ENCODE measurements around the gene SYNRG.
"Not testable (repeated sequence)": the region's sequence is repeated elsewhere in the genome, so short reads cannot be mapped to it uniquely, and the experiment has no call there.

The SYNRG gene, protein sequence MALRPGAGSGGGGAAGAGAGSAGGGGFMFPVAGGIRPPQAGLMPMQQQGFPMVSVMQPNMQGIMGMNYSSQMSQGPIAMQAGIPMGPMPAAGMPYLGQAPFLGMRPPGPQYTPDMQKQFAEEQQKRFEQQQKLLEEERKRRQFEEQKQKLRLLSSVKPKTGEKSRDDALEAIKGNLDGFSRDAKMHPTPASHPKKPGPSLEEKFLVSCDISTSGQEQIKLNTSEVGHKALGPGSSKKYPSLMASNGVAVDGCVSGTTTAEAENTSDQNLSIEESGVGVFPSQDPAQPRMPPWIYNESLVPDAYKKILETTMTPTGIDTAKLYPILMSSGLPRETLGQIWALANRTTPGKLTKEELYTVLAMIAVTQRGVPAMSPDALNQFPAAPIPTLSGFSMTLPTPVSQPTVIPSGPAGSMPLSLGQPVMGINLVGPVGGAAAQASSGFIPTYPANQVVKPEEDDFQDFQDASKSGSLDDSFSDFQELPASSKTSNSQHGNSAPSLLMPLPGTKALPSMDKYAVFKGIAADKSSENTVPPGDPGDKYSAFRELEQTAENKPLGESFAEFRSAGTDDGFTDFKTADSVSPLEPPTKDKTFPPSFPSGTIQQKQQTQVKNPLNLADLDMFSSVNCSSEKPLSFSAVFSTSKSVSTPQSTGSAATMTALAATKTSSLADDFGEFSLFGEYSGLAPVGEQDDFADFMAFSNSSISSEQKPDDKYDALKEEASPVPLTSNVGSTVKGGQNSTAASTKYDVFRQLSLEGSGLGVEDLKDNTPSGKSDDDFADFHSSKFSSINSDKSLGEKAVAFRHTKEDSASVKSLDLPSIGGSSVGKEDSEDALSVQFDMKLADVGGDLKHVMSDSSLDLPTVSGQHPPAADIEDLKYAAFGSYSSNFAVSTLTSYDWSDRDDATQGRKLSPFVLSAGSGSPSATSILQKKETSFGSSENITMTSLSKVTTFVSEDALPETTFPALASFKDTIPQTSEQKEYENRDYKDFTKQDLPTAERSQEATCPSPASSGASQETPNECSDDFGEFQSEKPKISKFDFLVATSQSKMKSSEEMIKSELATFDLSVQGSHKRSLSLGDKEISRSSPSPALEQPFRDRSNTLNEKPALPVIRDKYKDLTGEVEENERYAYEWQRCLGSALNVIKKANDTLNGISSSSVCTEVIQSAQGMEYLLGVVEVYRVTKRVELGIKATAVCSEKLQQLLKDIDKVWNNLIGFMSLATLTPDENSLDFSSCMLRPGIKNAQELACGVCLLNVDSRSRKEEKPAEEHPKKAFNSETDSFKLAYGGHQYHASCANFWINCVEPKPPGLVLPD (N-terminal part only)

DNA sequence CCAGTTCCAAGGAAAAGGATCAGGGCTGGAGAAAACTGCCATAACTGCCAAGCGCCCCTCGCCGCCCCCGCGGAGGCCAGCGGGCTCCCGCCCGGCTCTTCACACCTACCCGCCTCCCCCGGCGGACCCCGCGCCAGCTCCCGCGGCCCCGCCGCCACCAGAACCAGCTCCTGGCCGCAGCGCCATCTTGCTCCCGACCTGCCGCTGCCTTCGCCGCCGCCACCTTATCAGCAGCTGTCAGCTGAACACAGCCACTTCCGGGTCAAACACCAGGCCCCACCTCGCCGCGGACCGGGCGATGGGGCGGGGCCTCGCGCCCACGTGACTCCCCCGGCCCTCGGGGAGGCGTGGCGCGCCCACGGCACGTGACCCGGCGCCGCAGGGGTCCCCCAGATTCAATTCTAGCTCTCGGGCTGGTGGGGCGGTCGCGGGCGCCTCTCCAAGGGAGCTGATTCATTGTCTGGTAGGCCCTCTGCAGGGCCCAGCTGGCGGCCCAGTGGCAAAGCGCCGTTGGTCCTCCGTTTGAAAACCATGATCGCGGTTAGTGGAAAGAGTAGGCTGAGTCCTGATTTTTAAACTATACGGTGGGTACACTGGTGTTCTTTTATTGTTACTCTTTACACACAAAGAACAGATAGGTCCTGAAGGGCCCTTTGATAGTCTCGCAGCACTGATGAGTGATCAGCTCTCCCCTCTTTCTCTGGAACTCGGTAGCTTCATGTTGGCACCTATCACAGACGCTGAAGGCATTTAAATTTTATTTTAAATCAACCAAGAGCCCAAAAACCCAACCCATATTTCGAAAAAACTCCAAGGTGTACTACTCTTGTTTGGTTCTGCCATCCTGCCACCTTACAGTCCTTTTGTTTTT lies at the start of gene SYNRG:
SYNRG (minus strand) TSS at position 249 of the 871 bp plus-strand sequence; CDS start at position 186, 63 bp downstream.
- DNase-seq (ENCODE audit: low read depth, low spot score), result peak; percentile 99

- no peak for DNase-seq (ENCODE audit: low read depth, low spot score)
Measured at GRCh38 chr17:37657202-37657601, 48.0 kb upstream of the SYNRG start.

- DNase-seq (ENCODE audit: low read depth, low spot score), result no peak
Measured at GRCh38 chr17:37651849-37652248, 42.6 kb upstream of the SYNRG start.

DNA sequence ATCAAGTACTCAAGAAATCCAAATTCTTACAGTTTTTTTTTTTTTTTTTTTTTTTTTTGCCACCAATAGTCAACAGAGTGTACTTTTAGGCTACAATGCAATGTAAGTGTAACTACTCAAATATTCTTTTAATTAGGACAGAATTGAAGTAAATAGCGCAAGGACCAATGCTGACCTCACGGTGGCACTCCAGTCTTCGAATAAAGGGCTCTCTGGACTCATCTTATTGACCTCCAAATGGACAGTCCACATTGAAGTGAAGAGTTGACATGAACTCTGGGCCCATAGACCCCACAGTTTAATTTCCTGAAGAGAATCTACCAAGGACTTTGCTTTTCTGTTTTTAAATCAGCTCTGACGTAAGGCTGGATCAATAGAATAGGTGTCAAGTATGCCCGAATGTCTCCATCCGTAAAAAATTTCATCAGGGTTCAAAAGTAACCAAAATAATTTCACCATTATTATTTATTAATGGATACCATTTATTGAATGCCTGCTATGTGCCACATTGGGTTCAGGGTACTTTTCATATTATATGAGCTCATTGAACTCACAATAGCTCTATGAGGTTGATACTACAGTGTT lies 41.3 kb upstream of the SYNRG start:
- peak; percentile 33 for DNase-seq (ENCODE audit: low read depth, low spot score)

GRCh38 chr17:37648555-37648954 lies 39.3 kb upstream of the SYNRG start:
- DNase-seq (ENCODE audit: low read depth, low spot score), result no peak

DNA sequence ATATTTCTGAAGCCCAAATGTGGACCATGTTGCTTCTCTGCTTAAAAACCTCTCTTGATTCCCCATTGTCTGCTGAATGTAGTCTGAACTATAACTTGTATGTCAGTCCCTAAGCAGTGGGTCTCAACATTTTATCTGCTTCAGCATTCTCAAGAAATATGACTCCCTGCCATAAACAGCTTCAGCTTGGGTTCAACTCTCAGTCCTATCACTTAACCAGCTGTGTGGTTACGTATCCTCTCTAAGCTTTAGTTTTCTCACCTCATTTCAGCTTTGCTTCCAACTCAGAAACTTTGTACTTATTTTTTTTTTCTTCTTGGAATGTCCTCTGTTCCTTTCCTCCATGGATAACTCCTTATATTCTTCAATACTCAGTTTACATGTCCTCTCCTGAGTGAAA lies 38.6 kb upstream of the SYNRG start:
- DNase-seq (ENCODE audit: low read depth, low spot score), result no peak

DNA sequence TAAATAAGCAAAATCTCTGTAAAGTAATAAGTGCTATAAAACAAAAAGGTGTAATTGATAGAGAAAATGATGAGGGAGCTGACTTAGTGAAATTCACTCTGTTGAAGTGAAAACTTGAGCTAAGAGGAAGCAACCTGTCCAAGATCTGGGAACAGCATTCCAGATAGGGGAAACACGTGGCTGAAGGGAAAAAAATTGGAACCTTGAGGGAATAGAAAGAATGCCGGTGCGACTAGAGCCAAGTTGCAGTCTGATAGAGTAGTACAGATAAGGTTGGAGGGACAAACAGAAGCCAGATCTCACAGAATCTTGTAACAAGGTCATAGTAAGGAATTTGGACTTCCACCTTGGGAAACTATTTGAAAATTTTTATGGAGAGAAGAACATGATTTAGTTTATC lies 34.7 kb upstream of the SYNRG start:
- peak; percentile 5 for DNase-seq (ENCODE audit: low read depth, low spot score)

DNA sequence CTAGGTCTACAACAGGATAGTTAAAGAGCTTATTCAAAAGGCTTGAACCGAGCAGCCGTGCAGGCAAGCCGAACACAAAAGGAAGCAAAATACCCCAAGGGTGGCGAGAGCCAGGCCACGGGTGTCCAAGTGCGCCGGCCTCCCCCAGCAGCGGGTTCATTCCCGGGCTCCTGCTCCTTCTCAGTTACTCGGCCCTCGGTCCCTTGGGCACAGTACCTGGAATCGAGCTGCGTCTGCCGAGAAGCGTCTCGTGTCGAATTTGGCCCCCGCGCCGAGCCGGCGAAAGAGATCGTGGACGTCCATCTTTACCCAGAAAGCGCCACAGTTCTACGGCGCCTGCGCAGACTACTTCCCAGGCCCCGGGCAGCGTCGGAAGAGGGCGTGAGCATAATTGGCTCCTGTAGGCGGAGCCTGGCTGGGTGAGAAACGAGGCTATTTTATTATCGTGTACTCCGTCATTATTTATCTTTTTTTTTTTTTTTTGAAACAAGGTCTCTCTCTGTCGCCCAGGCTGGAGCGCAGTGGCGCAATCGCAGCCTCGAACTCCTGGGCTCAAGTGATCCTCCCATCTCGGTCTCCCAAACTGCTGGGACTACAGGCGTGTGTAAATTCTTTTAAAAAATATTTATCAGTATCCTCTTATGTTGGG lies 34.0 kb upstream of the SYNRG start, which contains the start of gene DDX52:
DDX52 (minus strand) TSS at position 329 of the 649 bp plus-strand sequence; CDS start at position 303, 26 bp downstream.
- peak; percentile 88 for DNase-seq (ENCODE audit: low read depth, low spot score)

DNA sequence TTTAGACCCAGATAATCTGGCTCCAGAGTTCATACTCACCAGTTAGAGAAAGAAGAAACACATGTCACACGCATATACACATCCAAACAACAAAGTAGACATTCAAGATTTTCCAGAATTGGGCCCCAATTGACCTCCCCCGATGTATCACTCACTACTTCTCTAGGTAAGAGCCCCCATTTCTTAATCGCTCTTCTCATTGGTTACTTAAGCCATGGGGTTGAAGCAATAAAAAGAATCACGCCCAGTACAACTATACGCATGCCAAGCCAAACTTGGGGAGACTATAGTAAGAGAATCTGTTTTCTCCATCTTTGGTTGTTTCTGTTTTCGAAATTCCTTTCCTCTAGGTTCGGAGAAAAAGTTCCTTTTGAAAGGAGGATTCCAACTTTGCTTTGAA lies 33.5 kb upstream of the SYNRG start:
- DNase-seq (ENCODE audit: low read depth, low spot score), result no peak

DNA sequence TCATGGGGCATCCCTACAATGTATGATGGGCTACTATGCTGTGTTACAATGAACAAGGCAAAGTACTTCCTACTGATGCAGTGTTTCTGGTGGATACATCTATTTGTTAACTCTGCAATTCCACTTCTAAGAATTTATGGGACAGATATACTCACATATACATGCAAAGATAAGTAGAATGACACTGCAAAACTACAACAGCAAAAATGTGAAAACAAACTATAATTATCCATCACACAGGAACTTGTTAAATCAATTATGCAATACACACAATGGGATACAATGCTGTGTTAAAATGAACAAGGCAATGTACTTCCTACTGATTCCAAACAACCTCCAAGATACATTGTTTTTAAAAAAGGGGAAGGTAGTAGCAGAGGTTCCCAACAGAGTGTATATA lies 30.8 kb upstream of the SYNRG start:
- DNase-seq (ENCODE audit: low read depth, low spot score), result no peak

GRCh38 chr17:37637956-37638355 lies 28.7 kb upstream of the SYNRG start:
- DNase-seq (ENCODE audit: low read depth, low spot score), result no peak

DNA sequence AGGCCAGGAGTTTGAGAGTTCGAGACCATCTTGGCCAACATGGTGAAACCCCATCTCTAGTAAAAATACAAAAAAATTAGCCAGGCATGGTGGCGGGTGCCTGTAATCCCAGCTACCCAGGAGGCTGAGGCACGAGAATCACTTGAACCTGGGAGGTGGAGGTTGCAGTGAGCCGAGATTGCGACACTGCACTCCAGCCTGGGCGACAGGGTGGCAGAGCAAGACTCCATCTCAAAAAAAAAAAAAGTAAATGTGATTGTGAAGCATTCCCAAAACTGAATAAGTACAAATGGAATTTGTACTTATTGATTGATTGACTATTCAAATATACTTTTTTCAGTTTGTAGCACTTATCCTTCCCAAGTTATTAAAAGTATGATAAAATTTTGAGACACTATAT lies 7.2 kb upstream of the SYNRG start:
- not testable (repeated sequence) for DNase-seq (ENCODE audit: low read depth, low spot score)

DNA sequence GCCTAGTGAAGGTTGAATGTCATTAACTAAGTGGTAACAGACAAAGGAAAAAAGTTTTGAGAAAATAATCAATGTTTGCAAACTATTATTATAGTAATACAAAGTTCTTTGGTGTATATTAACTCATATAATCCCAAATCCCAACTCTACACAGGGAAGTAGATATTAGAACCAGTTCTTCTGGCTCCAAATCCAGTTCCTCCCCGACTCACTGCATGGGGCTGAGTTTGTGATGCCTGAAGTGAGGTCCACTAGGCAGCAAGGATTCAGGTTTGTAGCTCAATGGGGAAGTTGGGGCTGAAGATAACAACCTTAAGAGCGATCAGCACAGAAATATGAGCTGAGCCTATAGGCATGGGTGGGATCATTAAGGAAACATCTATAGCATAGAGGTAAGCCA lies 5.6 kb upstream of the SYNRG start:
- no peak for DNase-seq (ENCODE audit: low read depth, low spot score)

DNA sequence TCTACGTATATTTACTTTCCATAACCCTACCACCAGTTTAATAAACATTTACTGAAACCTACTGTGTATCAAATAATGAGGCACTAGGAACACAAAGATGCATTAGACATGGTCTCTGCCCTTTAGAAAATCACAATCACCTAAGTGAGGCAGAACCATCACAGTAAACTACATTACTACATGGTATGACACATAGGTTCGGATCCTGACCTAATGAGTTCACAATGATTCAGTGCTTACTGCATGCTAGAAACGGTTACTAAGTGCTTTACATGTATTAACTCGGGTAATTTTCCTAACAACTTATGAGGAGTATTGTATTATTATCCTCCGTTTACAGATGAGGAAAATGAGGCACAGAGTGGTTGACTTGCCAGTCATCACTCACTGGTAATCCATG lies 5.2 kb upstream of the SYNRG start:
- DNase-seq (ENCODE audit: low read depth, low spot score), result no peak

- DNase-seq (ENCODE audit: low read depth, low spot score), result no peak
Measured at GRCh38 chr17:37610971-37611370, 1.8 kb upstream of the SYNRG start.

- peak; percentile 13 for DNase-seq (ENCODE audit: low read depth, low spot score)
Measured at GRCh38 chr17:37610041-37610420, 813 bp upstream of the SYNRG start.

DNA sequence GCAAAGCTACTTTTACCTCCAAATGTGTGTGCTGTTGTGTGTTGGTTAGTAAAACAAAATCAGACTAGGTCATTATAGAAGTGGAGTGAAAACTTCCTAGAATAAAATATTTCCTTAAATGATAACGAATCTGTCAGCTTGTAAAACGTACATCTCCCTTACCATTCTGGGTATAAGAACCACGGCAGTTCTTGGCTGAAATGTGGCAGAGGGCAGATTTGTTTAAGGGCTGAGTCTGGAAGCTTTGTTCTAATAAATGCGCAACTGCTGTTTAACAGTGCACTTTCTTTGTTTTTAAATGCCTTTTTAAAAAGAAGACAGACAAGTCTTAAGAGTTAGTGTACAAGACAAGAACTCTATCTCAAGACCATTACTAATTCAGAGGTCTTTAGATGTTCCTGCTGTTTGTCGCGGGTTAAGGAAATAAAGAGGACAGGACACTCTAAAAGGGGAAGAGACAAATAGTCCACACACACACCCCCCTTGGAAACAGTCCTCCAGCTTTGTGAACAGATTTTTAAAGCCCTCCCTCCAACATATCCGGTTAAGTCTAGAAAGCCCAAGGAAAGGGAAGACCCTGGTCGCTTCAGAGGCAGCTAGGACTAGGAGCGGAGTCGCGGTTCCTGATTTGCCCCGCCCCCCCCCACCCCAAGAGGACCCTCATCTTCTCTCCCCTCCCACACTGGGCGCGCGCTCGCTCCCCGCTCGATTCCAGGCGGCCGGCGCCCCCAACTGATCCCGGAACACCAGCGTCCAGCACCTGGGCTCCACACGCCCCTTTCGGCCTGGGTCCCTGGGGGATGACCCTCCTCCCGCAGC lies 658 bp downstream of the SYNRG start:
- DNase-seq (ENCODE audit: low read depth, low spot score), result peak; percentile 69

DNA sequence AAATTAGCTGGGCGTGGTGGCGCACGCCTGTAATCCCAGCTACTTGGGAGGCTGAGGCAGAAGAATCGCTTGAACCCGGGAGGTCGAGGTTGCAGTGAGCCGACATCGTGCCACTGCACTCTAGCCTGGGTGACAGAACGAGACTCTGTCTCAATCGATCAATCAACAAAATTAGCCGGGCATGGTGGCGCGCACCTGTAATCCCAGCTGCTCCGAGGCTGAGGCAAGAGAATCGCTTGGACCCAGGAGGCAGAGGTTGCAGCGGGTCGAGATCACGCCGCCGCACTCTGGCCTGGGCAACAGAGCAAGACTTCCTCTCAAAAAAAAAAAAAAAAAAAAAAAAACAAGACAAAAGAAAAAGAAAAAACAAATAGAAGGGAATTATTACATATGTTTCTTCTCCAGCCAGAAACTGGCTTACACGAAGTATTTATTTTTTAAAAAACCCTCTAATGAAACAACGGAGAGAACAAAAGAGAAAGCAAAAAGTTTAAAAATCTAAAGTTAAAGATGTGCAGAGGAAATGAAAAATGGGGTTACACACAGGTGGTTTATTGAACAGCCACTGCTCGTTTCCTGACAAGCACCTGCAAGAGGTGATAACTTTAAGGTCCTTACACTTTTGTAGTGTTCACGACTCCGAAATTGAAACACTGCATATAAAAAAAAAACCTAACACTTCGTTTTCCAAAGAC lies 1.4 kb downstream of the SYNRG start:
- DNase-seq (ENCODE audit: low read depth, low spot score), result no peak
